Measurements from ENCODE around the gene CACNA1C.

CACNA1C gene

DNA sequence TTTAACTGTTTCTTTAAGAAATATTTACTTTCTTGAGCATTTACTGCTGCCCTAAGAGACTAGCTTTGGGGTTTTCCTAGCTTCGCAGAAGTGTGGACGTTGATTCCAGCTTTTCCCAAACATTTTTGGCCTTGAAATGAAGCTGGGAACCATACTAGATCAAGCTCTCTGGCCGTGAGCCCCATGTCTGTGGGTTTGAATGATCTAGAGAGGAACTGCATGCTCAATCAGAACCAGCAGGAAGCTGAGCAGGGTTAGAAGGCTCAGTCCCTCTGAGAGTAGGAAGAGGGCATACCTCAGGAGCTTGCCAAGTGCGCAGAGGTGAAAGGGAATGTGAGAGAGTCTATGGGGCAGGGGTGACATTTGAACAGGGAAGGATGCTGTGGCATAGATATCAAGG is 292.1 kb downstream of the CACNA1C start:
- no peak for DNase-seq (ENCODE audit: low read depth)

DNA sequence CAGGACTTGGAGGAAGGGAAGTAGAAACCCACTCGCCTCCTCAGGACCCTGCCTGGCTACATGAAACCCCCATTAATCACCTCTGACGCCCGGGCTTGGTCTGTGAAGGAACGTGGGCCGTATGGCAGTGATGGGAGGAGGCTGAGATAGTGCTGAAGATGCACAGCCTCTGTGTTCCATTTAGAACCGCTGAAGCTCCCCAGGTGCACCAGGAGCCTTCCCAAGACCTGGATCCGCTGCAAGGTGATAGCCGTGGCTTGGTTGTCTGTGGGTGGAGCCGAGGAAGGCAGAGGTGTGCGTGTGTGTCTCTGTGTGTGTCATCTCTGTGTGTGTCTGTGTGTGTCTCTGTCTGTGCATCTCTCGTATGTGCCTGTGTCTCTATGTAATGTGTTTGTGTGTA is 293.1 kb downstream of the CACNA1C start:
- no peak for DNase-seq (ENCODE audit: low read depth)

GRCh38 chr12:2346416-2346815 is 293.6 kb downstream of the CACNA1C start:
- DNase-seq (ENCODE audit: low read depth), result no peak

GRCh38 chr12:2347137-2347843 is 294.5 kb downstream of the CACNA1C start:
- no peak for DNase-seq (ENCODE audit: low read depth)

DNA sequence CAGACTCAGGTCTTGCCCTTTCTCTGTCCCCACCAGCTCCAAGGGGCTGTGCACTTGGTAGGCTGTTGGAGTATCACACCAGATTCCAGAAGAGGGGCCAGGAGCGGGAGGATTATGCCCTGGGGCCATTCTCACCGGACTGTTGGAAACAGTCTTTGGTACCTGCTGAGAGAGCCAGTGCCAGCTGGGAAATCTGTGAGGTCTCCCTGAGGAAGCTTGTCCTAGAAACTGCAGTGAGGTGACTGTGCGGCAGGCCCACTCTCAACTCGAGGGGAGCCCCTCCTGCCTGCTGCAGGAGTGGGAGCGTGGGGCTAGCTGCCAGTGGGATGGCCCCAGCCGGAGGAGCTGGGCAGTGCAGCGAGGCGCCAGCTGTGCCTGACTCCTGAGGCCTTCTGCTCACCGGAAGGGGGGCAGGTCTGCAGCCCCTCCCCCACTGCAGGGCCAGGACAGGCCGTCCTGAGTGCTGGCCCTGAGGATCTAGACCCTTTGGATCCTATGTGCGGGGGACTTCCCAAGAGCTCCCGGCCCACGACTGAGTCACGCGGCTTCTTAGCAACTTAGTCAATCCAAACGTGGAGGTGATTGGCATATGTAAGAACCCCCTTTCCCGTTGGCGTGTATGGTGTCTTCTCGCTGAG is 295.2 kb downstream of the CACNA1C start:
- no peak for DNase-seq (ENCODE audit: low read depth)

DNA sequence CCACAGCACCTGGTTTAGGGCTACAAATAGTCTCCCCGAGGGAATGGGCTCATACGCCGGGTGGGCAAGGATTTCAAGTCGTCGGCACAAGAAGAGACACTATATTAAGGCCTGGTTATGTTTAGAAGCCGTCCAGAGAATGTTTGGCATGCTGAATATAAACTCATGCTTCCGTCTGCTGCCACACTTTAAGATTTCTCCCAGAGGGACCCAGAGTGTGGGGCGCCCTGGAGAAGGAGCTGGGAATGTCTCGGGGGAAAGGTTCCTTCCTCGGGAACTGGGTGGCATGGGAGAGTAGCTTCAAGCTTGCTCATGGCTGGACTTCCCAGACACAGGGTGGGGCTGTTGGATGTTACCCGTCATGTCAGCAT is 295.7 kb downstream of the CACNA1C start:
- DNase-seq (ENCODE audit: low read depth), result no peak

- DNase-seq (ENCODE audit: low read depth), result no peak
Observed at GRCh38 chr12:2351161-2351560, 298.4 kb downstream of the CACNA1C start.

GRCh38 chr12:2352203-2352602 is 299.4 kb downstream of the CACNA1C start:
- no peak for DNase-seq (ENCODE audit: low read depth)

GRCh38 chr12:2353281-2353680 is 300.5 kb downstream of the CACNA1C start:
- DNase-seq (ENCODE audit: low read depth), result no peak

DNA sequence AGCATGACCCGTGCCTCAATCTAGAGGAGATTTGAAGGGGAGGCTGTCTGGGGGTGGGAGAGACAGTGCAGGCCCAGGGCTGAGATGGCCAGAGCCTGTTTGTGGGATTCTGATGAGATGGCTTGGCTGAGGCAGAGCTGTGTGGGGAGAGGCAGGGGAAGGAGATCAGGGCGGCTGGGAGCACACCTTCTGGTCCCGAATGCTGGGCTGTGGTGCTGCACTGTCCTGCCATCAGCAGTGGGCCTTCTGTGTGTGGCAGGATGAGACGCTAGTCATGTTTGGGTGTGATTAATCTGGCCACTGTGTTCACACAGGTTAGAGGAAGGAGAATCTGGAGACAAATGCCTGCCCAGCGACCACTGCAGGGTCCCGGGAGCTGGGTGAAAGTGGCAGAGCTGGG is 300.9 kb downstream of the CACNA1C start:
- DNase-seq (ENCODE audit: low read depth), result no peak

DNA sequence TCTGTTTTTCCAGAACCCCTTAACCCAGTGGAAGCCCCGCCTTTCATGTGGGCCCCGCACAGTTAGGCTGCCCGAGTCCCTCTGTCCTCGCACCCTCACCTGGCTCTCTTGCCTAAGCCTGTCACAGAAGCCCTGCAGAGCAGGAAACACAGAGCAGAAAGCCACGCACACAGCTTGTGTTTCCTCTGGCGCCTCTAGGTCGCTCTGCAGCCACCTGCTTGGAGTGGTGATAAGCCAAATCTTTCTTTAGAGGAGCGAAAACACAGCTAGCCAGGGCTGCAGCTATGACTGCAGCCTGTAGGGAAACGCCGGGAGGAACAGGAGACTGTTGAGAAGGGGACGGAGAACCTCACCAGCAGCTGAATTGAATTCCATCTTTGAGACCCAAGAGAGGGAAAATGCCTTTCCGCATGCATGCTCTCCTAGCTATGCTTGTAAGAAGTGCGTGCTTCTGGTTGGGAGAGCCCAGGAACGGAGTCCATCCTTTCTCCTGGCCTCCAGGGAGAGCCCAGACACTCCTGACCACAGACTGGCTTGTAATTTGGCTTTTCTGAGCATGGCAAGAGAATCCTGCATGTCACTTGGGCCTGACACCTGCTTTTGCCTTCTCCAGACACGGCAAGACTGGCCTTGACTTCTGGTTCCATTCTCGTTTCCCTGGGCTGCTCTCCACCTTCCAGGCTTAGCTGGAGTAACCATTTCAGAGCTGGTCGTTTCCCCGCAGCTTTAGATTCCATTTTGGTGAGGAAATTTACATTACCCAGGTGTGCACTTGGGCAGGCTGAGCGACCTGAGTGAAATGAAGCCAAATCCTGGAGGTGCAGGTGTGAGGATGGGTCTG is 301.6 kb downstream of the CACNA1C start:
- DNase-seq (ENCODE audit: low read depth), result no peak

- no peak for DNase-seq (ENCODE audit: low read depth)
Observed at GRCh38 chr12:2355198-2355597, 302.4 kb downstream of the CACNA1C start.

GRCh38 chr12:2355604-2356003 is 302.8 kb downstream of the CACNA1C start:
- DNase-seq (ENCODE audit: low read depth), result no peak

DNA sequence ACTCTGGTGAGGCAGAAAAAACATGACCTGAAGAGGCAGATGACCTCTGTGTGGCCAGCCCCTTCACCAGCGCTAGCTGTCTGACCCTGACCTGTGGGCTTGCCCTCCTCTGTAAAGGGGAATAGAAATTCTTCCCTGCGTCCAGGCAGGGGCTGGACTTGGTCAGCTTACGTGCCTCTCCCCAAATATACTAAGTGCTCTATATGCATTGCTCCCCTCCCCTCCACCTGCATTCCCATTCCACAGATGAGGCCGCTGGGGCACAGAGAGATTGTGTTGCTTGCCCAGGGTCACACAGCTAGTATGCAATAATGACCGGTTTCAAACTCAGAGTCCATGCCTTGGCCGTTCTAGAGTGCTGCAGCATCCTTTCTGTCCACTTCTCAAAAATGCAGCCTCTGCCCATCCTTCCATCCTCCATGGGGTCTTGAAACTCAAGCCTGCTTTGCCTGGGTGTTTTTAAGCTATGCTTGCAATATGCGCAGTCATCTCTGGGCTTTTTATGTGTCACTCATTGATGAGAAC is 303.9 kb downstream of the CACNA1C start:
- no peak for DNase-seq (ENCODE audit: low read depth)

DNA sequence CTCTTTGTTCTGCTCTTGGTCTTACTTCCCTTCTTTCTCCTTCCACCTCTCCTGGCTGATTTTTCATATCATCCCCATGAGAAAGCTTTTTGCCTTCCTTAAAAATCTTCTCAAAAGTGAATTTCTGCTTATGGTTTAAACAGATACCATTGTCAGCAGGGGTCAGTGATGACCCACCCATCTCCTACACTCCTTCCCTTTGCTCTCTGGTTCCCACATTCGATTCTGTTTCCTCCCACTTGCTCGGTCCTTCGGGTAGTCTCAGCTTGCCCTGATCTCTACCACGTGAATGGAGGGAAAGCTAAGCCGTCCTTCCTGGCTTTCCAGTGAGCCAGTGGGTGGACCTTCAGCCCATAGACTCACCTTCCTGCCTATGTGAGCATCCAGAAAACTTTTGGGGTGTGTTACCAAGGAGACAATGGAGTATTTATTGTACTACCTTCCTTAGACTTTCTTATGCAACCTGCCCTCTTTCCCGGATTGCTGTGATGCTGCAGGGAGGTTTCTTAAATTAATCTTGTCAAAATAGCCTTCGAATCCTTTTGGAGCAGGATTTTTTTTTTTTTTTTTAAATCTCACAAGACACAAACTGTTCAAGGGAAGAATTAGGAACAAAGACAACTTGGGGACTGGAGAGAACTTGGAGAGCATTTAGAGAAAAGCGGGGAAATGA is 306.3 kb downstream of the CACNA1C start:
- no peak for DNase-seq (ENCODE audit: low read depth)

- DNase-seq (ENCODE audit: low read depth), result no peak
Observed at GRCh38 chr12:2359725-2360629, 307.2 kb downstream of the CACNA1C start.

DNA sequence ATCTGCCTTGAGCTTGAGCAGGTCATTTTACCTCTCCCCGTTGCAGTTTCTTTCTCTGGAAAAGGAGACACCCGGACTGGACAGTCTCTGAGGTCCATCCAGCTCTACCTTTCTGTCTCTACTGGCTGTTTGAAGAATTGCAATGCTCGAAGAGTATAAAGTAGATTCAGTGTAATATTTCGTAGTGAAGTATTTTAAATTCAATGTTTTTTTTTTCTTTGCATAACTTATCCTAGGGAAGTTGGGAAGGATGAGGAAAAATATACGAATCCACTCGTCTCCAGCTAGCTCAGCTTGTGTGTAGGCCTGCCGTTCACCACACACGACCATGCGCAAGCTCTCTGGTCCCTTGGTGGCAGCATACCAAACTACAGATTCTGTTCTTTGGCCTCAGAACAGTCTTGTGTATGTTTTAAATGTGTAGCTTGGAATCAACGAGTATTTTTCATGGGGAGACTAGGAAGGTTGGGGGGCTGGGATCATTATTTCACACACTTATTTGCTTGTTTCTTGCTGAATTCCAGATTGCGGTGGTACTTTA is 307.9 kb downstream of the CACNA1C start:
- DNase-seq (ENCODE audit: low read depth), result no peak

DNA sequence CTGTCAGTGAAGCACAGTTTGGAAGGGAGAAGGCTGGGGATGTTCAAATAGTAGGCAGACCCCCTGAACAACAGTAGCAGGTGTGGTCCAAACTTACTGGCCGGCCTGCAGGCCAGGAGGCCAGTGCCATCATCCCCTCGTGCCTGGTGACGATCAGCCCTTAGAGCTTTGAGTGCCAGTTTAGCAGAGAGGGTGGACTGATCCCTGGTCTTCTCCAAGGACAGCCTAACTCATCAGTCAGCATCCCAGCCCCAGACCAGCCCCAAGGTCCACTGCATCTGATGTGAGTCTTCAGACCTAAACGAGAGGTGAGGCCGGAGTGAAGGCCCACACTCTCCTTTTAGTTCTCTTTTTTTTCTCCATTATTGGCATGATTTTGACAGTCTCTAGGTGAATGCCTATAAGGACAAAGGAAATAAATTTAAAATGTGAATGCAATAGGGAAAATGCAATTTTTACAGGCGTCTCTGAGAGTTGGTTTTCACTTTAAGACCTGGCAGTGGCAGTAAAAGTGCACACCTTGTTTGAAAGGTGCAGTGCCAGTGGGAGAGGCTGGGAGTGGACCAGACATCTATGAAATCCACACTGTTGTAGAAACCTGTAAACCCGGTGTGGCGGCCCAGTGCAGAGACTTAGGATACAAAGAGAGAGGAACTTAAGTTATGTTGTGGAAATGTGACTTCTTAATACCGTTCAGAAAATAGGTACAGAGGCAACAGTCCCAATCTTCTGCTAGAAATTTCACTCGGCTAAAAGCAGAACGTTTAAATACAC is 311.2 kb downstream of the CACNA1C start:
- no peak for DNase-seq (ENCODE audit: low read depth)

DNA sequence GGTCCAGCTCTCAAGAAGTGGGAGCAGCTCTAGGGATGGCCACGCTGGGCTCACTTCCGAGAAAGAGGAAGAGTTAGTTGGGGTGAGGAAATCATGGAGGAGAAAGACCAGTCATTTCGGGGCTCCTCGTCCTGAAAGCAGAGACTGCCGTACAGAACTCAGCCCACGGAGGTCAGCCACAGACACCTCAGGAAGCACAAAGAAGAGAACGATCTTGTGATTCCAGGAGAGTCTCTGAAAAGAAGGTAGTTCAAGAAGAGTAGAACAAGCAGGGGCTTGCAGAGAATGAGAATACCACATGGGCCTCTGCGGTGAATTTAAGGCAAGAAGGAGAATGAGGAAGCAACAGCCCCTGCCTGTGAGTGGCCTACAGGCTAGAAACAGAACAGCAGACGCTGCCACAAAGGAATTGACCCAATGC is 311.9 kb downstream of the CACNA1C start:
- no peak for DNase-seq (ENCODE audit: low read depth)

DNA sequence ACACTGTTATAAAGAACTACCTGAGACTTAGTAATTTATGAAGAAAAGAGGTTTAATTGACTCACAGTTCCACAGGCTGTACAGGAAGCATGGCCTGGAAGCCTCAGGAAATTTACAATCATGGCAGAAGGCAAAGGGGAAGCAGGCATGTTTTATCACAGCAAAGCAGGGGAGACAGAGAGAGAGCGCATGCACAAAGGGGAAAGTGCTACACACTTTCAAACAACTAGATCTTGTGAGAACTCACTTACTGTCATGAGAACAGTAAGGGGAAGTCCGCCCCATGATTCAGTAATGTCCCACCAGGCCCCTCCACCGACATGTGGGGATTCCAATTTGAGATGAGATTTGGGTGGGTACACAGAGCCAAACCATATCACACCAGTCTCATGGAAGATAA is 313.9 kb downstream of the CACNA1C start:
- DNase-seq (ENCODE audit: low read depth), result no peak

All from HS-27A (cell line).